Measurements from ENCODE around the gene NCS1.

DNA sequence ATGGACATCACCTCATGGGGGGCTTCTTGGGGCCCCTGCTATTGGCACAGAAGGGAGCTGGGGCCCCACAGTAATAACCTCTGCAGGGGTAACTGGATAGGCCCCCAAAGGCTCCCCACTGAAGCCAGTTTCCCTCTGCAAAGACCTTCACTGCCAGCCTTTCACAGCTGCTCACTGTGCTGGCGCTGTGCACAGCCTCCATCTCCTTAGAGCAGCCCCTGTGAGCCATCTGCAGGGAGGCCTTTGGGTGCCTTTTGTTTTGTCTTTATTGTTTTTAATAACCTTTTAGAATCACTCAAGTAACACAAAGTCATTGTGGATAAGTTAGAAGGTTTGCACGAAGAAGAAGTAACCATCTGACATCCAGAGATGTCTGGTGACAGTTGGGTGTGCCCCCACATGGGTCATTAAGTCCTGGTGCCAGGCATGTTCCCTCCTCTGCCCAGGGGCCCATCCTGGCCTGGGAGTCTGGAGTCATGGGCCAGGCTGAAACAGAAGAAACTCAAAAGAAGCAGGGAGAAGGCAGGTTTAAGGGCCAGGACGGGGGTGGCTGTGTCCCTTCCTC lies 42.7 kb downstream of the NCS1 start:
- TF ChIP-seq, protein P1, sequence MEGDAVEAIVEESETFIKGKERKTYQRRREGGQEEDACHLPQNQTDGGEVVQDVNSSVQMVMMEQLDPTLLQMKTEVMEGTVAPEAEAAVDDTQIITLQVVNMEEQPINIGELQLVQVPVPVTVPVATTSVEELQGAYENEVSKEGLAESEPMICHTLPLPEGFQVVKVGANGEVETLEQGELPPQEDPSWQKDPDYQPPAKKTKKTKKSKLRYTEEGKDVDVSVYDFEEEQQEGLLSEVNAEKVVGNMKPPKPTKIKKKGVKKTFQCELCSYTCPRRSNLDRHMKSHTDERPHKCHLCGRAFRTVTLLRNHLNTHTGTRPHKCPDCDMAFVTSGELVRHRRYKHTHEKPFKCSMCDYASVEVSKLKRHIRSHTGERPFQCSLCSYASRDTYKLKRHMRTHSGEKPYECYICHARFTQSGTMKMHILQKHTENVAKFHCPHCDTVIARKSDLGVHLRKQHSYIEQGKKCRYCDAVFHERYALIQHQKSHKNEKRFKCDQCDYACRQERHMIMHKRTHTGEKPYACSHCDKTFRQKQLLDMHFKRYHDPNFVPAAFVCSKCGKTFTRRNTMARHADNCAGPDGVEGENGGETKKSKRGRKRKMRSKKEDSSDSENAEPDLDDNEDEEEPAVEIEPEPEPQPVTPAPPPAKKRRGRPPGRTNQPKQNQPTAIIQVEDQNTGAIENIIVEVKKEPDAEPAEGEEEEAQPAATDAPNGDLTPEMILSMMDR (IDR thresholded peaks at IDR 0.05; ENCODE audit: low read depth, low read length, poor library complexity, severe bottlenecking) = no peak
- TF ChIP-seq EZH2phosphoT487 (IDR thresholded peaks at IDR 0.05; ENCODE audit: borderline replicate concordance, low read length) = no peak

Data from DOHH2 (cell line).